Skin of body (tissue), 2 donors: Measurements from ENCODE around the gene USP10. TPM values are rescaled to one million over a fixed set of nuclear protein-coding genes. Genes with fewer than 3 reads are reported as not detected.

Experiments
- DNase-seq: peaks from one replicate; lab custom pipeline; 2025; lab: John Stamatoyannopoulos, UW
- total RNA-seq: library from RNA; depleted of rRNA; stranded (reverse); fragments of >200 nt; gene quantifications from one replicate; pipeline ENCODE4 v1.2.3, GENCODE V29; 2014

The USP10 gene
- total RNA-seq, 1 donor from 2014 or later = 43.6 TPM

DNA sequence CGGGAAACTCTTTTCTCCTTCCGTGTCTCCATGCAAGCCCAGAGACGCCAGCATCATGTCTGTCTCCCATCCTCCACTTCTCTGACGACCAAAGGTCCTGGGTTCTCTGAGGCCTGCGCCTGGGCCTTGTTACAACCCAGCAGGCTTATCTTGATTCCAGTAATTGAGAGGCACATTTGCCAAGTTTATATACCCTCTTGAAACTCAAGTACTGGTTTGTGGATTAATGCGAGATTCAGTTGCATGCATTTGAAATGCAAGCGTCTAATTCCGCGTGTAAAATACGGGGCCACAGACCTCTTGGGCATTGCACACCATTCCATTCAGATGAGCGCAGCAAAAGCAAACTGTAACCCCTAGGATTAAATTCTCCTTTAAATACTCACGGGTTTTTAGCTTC lies 91.3 kb downstream of the USP10 start:
- DNase-seq = no peak

DNA sequence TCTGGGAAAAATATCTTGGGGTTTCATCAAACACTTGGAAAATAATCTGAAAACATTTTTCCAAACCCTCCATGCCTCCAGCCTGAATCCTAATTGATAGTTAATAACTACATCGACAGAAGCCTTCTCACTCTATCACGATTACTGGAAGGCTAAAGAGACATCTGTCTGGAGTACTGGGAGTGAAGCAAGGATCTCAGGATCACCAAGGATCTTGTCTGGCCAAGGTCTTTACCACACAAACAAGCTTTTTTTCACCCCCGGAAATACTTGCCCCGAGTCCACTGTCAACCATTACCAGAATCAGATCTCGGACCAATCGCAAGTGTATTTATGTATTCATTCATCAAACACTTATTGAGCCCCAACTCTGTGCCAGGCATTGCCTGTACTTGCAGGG lies 91.7 kb downstream of the USP10 start:
- DNase-seq = no peak

DNA sequence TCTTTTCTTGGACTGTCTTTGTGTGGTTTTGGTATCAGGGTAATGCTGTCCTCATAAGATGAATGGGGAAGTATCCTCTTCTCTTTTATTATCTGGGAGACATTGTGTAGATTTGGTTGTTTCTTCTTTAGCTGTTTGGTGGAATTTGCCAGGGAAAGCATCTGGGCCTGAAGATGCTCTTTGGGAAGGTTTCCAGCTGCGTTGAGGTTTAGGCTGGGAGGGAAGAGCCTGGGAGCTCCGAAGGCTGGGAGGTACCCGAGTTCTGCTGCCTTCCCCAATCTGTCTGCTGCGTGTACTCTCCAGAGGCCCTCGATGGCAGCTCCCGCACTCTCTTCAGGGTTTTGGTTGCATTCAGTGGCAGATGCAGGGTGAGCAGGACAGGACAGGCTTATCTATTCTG lies 94.4 kb downstream of the USP10 start:
- no peak for DNase-seq

DNA sequence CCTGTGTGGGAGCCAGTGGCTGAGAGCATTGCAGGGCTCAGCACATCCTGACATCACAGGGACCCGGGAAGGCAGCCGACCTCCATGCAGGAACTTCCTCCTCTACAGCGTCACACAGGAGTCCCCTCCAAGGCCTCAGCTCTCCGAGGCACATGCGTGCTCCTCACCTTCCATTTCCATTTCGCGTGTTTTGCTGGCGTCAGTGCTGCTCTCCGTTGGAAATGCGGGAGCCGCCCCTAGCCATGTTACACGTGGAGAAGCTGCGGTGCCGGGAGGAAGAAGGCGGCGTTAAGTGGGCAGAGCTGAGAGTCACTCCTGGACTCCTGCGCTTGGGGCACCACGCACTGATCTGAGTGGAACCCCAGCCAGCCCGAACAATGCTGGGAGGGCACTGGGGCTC lies 94.8 kb downstream of the USP10 start:
- no peak for DNase-seq

GRCh38 chr16:84795329-84796053 lies 95.7 kb downstream of the USP10 start:
- peak; percentile 69 for DNase-seq

- no peak for DNase-seq
Measured at GRCh38 chr16:84800158-84800978, 100.6 kb downstream of the USP10 start.

- DNase-seq = no peak
Measured at GRCh38 chr16:84803146-84803545, 103.3 kb downstream of the USP10 start.

- DNase-seq = no peak
Measured at GRCh38 chr16:84804326-84804725, 104.5 kb downstream of the USP10 start.

DNA sequence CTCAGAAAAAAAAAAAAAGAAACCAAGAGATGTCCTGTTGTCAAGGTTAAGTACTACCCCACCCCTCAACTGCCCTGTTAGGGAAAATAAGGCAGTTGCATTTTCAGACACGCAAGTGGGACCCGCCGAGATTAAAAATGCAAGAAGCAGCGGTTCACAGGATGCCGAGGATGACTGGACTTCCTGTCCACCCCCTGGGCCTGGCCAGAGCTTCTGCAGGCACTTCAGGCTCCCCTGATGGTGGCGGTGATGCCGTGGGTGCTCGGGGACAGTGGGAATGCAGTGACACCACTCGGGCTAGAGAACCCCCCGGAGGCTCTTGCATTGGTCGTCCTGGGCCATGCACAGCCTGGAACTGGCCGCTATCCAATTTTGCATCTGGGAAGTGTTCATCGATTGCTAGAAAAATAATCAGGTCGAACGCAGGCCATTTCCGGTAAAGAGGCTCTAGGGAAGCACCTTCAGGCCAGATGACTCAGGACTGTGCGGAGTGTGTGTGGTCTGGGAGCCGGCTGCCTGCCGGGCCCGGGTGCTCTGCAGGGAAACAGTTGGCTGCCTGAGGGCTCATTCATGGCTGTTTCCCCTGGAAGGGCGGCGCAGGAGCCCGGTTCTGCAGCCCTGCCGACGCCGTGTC lies 106.6 kb downstream of the USP10 start:
- DNase-seq = no peak

GRCh38 chr16:84806890-84807258 lies 107.1 kb downstream of the USP10 start:
- DNase-seq = no peak

- no peak for DNase-seq
Measured at GRCh38 chr16:84807776-84808175, 108.0 kb downstream of the USP10 start.

DNA sequence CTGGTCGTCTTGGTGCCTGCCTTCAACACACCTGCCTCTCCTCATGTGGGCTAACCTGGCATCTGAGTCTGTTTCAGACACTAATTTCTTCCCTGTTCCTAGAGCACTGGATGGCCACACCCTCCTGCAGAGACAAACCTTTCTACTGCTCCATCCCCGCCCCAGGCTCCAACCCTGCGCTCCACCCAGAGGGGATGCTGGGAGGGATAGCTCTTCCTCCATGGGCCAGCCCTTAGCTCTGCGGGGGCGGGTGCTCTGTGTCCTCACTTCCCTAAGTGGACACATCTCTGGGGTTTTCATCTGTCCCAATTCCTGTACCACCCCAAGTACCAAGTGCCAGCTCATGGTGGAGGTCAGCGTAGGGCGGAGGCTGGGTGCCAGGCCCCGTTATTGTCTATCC lies 109.0 kb downstream of the USP10 start:
- DNase-seq = no peak

DNA sequence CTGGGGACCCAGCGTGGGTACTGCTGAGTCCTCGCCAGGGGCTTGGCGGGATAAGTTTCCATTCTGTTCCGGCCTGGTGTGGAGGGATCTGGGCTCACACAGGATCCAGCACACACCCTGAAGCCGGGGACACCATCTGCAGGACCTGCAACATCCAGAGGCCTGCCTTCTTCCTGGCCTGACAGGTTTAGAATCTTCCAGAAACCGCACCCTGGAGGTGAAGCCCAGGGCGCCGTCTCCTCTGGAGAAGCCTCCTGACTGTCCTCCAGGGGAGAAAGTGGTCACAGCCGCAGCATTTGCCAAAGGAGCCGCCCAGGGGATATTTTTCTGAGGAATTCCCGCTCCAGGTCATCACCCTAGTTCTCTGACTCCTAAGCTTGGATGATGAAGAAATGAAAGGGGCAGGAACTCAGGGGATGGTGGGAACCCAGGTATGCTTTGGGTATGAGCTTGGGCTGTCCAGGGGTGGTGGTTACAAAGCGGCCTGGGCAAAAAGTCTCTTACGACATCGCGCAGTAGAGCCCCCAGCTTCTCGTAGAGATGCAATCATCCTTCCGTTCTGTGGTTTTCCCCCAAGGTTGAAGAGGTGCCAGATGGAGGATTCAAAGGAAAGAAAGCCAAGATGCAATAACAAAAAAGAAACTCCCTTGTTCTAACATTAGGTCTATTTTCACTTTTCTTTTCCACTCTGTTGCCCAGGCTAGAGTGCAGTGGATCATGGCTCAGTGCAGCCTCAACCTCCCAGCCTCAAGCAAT lies 110.9 kb downstream of the USP10 start:
- no peak for DNase-seq

DNA sequence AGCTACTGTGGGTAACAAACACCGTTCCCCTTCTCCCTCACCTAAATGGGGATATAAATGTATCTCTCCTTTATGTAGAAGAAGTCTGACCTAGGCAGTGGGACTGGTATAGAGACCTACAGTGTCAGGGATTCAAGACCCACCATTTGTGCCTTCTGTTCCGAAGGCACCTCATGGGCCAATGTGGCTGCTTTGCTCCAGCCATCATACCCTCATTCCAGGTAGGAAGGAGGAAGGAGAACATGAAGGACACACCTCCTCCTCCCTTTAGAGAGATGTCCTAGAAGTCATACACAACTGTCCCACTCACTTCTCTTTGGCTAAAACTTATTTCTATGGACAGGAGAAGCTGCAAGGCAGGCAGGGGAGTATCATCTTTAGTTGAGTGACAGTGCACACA lies 111.7 kb downstream of the USP10 start:
- DNase-seq = no peak

DNA sequence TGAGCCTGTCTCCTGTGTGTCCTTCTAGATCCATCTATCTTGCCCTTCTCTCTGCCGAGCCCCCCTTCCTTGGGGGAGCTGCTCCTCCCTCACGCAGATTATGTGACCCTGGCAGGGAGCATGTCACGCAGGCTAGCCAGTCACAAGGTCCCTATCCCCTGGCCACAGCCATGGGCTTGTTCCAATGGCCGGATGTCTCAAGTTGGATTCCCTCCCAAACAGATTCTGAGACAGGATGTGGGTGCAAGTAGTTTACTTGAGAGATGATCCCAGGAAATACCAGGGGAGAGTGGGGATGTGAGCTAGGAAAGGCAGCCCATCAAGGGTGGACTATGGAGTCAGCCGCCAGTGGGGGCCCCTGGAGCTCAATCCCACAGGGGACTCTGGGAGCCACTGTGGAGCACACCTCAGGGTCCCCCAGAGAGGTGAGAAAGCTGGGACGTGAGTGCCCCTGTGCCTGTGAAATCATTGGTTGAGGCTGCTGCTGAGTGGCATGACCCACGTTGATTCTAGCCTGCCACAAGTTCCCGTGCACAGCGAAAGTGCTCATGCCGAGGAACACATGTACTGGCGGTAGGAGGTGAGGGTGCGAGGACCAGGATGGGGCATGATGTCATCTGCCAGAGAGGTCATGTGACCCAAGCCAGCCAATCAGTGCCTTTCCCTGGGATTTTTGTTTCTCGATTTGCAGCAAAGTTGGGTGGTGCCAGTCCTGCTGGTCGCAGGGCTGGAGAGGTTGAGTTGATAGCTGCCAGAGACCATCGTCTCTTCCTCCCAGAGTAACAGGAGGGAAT lies 113.5 kb downstream of the USP10 start:
- no peak for DNase-seq

DNA sequence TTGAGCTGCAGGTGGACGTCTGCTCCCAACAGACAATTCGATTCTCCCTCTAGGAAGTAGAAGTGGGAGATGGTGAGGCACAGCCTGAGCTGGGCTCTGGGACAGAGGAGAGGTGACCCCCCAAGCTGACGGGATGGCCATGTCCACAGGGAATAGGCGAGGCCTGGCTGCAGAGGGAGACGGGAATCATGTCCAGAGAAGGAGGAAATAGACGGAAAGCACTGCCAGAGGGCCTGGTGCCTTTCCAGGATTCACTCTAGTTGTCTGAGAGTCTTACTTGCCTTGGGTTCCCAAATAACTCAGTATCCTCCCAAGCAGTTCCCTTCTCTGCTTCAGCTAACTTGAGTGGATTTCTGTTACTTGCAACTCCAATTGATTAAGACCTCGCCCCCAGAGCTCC lies 115.7 kb downstream of the USP10 start:
- no peak for DNase-seq

- DNase-seq = no peak
Measured at GRCh38 chr16:84816023-84816422, 116.2 kb downstream of the USP10 start.

DNA sequence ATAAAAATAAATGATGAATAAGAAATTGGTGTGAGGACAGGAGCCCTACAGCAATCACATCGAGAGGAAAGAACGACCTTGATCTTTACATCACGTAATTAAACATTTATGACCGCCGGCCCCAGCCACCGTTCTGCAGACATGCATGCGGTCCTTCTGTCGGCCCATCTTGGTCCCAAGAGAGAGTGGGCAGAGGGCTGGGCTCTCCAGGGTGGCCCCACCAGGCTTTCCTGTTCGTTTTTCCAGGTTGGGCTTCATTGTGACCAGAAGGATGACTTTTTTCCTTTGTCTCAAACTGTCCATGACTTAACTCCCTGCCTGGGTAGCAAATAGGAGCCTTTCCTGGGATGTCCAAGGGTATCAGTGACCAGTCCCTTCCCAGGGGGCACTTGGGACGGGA lies 116.7 kb downstream of the USP10 start:
- no peak for DNase-seq

GRCh38 chr16:84817206-84817605 lies 117.4 kb downstream of the USP10 start:
- DNase-seq = no peak

- DNase-seq = no peak
Measured at GRCh38 chr16:84817613-84818012, 117.8 kb downstream of the USP10 start.

GRCh38 chr16:84818133-84818532 lies 118.3 kb downstream of the USP10 start:
- no peak for DNase-seq
